CD4-positive, alpha-beta T cell (primary cell): ENCODE measurements around the gene CYBRD1. TPM values are rescaled to one million over a fixed set of nuclear protein-coding genes. Genes with fewer than 3 reads are reported as not detected.
"Not testable (repeated sequence)": the region's sequence is repeated elsewhere in the genome, so short reads cannot be mapped to it uniquely, and the experiment has no call there.

ENCODE experiments used
- ATAC-seq: fragments of 200-7000 bp; cut with Tn5 transposase; one replicate; pipeline ENCODE4 v1.10.0; 2022; ENCODE audit warnings: mild to moderate bottlenecking; ENCODE audit not compliant: poor library complexity
- CTCF ChIA-PET: fragments of 350-600 bp; sonication (Branson Sonifier 250); formaldehyde crosslinking; loops from one replicate; lab custom pipeline; 2021; ENCODE audit warnings: antibody characterized with exemption, inconsistent platforms; lab: Charles Lee
- POLR2A ChIA-PET: fragments of 350-600 bp; sonication (Branson Sonifier 250); formaldehyde crosslinking; loops from one replicate; lab custom pipeline; 2021; ENCODE audit warnings: antibody characterized with exemption, inconsistent platforms; lab: Charles Lee
- DNase-seq, 14 experiments: peaks; one replicate each; pipeline ENCODE4 v3.0.0-alpha.2; 2013 to 2020; ENCODE audit warnings: mixed read lengths in 2 of 14
- H3K27ac ChIP-seq, 2 donors: one replicate each; pipeline versions ENCODE4 v1.5.1 to v1.7.0; 2013; ENCODE audit warnings: low read length in 2 of 2, low read depth in 1 of 2, mild to moderate bottlenecking in 1 of 2
- H3K27me3 ChIP-seq, 2 experiments: 1 replicate in 1 of 2; 2 replicates in 1 of 2; pipeline versions ENCODE4 v1.6.1 to v1.7.0; 2013; ENCODE audit warnings: low read length in 2 of 2, control low read depth in 1 of 2, mild to moderate bottlenecking in 1 of 2, moderate library complexity in 1 of 2; ENCODE audit not compliant: insufficient read depth in 2 of 2, control insufficient read depth in 1 of 2
- H3K36me3 ChIP-seq: one replicate; pipeline ENCODE4 v1.6.1; 2013; ENCODE audit warnings: low read length, control low read depth; ENCODE audit not compliant: insufficient read depth
- H3K4me1 ChIP-seq: one replicate; pipeline ENCODE4 v1.6.1; 2013; ENCODE audit warnings: low read length, control low read depth; ENCODE audit not compliant: insufficient read depth
- H3K4me3 ChIP-seq: one replicate; pipeline ENCODE4 v1.5.1; 2013; ENCODE audit warnings: mild to moderate bottlenecking, low read length, moderate library complexity
- H3K9me3 ChIP-seq, 2 experiments: 1 replicate in 1 of 2; 2 replicates in 1 of 2; pipeline versions ENCODE4 v1.6.1 to v1.7.0; 2013; ENCODE audit warnings: low read length in 2 of 2, mild to moderate bottlenecking in 2 of 2, control low read depth in 1 of 2, moderate library complexity in 1 of 2; ENCODE audit not compliant: control insufficient read depth in 1 of 2, insufficient read depth in 1 of 2
- H3K27ac Mint-ChIP-seq: one replicate; pipeline ENCODE4 v1.8.0; 2020; ENCODE audit warnings: mixed read lengths
- H3K27me3 Mint-ChIP-seq: one replicate; pipeline ENCODE4 v1.8.0; 2021; ENCODE audit warnings: mixed read lengths
- H3K36me3 Mint-ChIP-seq: one replicate; pipeline ENCODE4 v1.8.0; 2021; ENCODE audit warnings: low read depth, mixed read lengths
- H3K4me1 Mint-ChIP-seq: one replicate; pipeline ENCODE4 v1.8.0; 2021; ENCODE audit warnings: low read depth, mixed read lengths
- H3K4me3 Mint-ChIP-seq: one replicate; pipeline ENCODE4 v1.8.0; 2020; ENCODE audit warnings: mild to moderate bottlenecking, mixed read lengths
- H3K9me3 Mint-ChIP-seq: one replicate; pipeline ENCODE4 v1.8.0; 2020; ENCODE audit warnings: mixed read lengths
- intact Hi-C, 2 experiments: fragments of 100-400 bp; cut with DNase I in 1 of 2; cut with micrococcal nuclease in 1 of 2; formaldehyde crosslinking; loops; one replicate each; pipeline versions ENCODE4 v1.15.1 to v1.9.0; 2023 to 2025; cut with DNase I, micrococcal nuclease
- total RNA-seq, 174 experiments: library from RNA in 2 of 174; stranded (reverse) in 2 of 174; gene quantifications; one replicate each; pipeline ENCODE4 v1.2.3 and lab custom pipeline; 2021 to 2026
- TF ChIP-seq, protein P1 (sequence below): fragments of 200-600 bp; IDR thresholded peaks from one replicate; pipeline ENCODE4 v1.8.0; 2022; ENCODE audit warnings: antibody characterized with exemption, mild to moderate bottlenecking

Gene CYBRD1
- total RNA-seq, 2 experiments from 2014 or later = 0.27 to 0.45 TPM

DNA sequence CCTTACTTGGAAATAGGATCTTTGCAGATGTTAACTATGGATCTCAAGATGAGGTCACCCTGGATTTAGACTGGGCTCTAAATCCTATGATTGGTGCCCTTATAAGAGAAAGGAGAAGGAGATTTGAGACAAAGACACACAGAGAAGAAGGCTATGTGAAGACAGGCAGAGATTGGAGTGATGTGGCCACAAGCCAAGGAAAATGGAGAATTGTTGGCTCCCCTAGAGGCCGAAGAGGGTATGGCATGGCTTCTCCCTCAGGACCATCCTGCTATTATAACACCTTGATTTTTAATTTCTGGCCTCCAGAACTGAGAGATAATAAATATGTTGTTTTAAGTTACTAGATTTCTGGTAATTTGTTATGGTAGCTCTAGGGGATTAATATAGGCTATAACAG is 7.6 kb downstream of the CYBRD1 start:
- Histone ChIP-seq H3K9me3 (peaks cover 3 to 5% of the 10 kb centered on the region in 2 experiments), H3K4me1 (no peaks in the 10 kb centered on the region), H3K4me3 (no peak overlapping the region), H3K27me3 (peaks cover 0 to 7% of the 10 kb centered on the region in 2 experiments), H3K36me3 (no peaks in the 10 kb centered on the region), H3K27ac (no peak overlapping the region)
- Mint-ChIP-seq H3K27me3 (peaks cover 41% of the 10 kb centered on the region), H3K9me3 (peaks cover 2% of the 10 kb centered on the region), H3K27ac (no peak overlapping the region), H3K4me1 (no peaks in the 10 kb centered on the region), H3K36me3 (no peaks in the 10 kb centered on the region), H3K4me3 (no peak overlapping the region)
- TF ChIP-seq, protein P1, sequence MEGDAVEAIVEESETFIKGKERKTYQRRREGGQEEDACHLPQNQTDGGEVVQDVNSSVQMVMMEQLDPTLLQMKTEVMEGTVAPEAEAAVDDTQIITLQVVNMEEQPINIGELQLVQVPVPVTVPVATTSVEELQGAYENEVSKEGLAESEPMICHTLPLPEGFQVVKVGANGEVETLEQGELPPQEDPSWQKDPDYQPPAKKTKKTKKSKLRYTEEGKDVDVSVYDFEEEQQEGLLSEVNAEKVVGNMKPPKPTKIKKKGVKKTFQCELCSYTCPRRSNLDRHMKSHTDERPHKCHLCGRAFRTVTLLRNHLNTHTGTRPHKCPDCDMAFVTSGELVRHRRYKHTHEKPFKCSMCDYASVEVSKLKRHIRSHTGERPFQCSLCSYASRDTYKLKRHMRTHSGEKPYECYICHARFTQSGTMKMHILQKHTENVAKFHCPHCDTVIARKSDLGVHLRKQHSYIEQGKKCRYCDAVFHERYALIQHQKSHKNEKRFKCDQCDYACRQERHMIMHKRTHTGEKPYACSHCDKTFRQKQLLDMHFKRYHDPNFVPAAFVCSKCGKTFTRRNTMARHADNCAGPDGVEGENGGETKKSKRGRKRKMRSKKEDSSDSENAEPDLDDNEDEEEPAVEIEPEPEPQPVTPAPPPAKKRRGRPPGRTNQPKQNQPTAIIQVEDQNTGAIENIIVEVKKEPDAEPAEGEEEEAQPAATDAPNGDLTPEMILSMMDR = peak; percentile 28
- DNase-seq (peak in 1 of 14 experiments; percentile 7), ATAC-seq (no peak)
- CTCF ChIA-PET = no interaction called here
- intact Hi-C loops = no loop called here
- POLR2A ChIA-PET = no interaction called here

GRCh38 chr2:171530378-171530777 is 8.1 kb downstream of the CYBRD1 start:
- H3K36me3 Mint-ChIP-seq = no peaks in the 10 kb centered on the region
- no peak overlapping the region for H3K4me3 Mint-ChIP-seq
- no peaks in the 10 kb centered on the region for H3K36me3 ChIP-seq
- H3K27ac Mint-ChIP-seq = no peak overlapping the region
- H3K27me3 Mint-ChIP-seq = peaks cover 37% of the 10 kb centered on the region
- CTCF ChIA-PET = no interaction called here
- H3K4me1 ChIP-seq = no peaks in the 10 kb centered on the region
- H3K4me1 Mint-ChIP-seq = no peaks in the 10 kb centered on the region
- H3K4me3 ChIP-seq = no peak overlapping the region
- intact Hi-C loops = no loop called here
- TF ChIP-seq, protein P1 = no peak
- ATAC-seq (no peak), DNase-seq (no peak)
- no peak overlapping the region for H3K27ac ChIP-seq
- POLR2A ChIA-PET = no interaction called here
- peaks cover 2% of the 10 kb centered on the region for H3K9me3 Mint-ChIP-seq
- peaks cover 0 to 6% of the 10 kb centered on the region in 2 experiments for H3K27me3 ChIP-seq
- H3K9me3 ChIP-seq = peaks cover 3 to 5% of the 10 kb centered on the region in 2 experiments

DNA sequence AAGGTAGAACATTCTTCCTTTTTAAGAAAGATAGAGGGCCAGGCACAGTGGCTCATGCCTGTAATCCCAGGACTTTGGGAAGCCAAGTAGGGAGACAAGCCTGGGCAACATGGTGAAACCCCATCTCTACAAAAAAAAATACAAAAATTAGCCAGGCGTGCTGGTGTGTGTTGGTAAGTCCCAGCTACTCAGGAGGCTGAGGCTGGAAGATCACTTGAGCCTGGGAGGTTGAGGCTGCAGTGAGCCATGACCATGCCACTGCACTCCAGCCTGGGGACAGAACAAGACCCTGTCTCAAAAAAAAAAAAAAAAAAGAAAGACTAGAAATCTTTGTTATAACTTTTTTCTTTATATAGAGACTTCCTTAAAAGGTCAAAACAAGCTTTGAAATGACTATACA is 8.6 kb downstream of the CYBRD1 start:
- intact Hi-C loops, CTCF ChIA-PET: not testable (repeated sequence)

DNA sequence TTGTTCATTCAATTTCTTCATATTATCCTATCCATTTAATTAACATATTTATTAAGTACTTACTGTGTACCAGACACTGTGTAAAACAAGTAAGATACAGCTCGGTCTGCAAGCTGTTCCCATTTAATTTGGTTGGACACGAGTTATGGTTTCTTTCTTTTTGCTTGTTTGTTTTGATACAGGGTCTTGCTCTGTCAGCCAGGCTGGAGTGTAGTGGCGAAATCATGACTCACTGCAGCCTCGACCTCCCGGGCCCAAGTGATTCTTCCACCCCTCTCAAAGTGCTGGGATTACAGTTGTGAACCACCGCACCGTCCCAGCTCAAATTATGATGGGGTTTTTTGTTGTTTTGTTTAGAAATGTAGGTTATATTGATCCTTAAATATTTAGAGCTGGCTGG is 9.0 kb downstream of the CYBRD1 start:
- peaks cover 35% of the 10 kb centered on the region for H3K27me3 Mint-ChIP-seq
- POLR2A ChIA-PET = no interaction called here
- no peaks in the 10 kb centered on the region for H3K36me3 Mint-ChIP-seq

More for the DNA sequence above, 8.6 kb downstream of the CYBRD1 start:
- H3K27me3 Mint-ChIP-seq = peaks cover 35% of the 10 kb centered on the region
- H3K36me3 Mint-ChIP-seq, H3K9me3 Mint-ChIP-seq, H3K9me3 ChIP-seq, H3K27me3 ChIP-seq, H3K4me1 Mint-ChIP-seq, H3K27ac ChIP-seq, H3K4me3 Mint-ChIP-seq, H3K4me3 ChIP-seq, DNase-seq, H3K4me1 ChIP-seq, ATAC-seq, H3K36me3 ChIP-seq, H3K27ac Mint-ChIP-seq, POLR2A ChIA-PET: not testable (repeated sequence)

More for the DNA sequence above, 9.0 kb downstream of the CYBRD1 start:
- Histone ChIP-seq H3K27ac (no peak overlapping the region), H3K9me3 (peaks cover 3 to 5% of the 10 kb centered on the region in 2 experiments), H3K4me1 (no peaks in the 10 kb centered on the region), H3K4me3 (no peak overlapping the region), H3K27me3 (peaks cover 0 to 6% of the 10 kb centered on the region in 2 experiments), H3K36me3 (no peaks in the 10 kb centered on the region)
- TF ChIP-seq, protein P1 = no peak
- no peak overlapping the region for H3K27ac Mint-ChIP-seq
- CTCF ChIA-PET = no interaction called here
- no peaks in the 10 kb centered on the region for H3K4me1 Mint-ChIP-seq
- intact Hi-C loops = no loop called here
- no peak overlapping the region for H3K4me3 Mint-ChIP-seq
- no peak for ATAC-seq
- H3K9me3 Mint-ChIP-seq = peaks cover 2% of the 10 kb centered on the region
- peak in 2 of 14 experiments; percentile 3 to 12 for DNase-seq
